A549 (cell line): ENCODE data around the gene ANKRD10. TPM values are rescaled to one million over a fixed set of nuclear protein-coding genes. Genes with fewer than 3 reads are reported as not detected.
A peak's percentile ranks its signal among the peaks of the same experiment; 100 is the strongest.

Experiments used
- ATAC-seq, 2 experiments: fragments of 200-7000 bp in 1 of 2; fragments of >200 bp in 1 of 2; cut with Nextera tagmentation in 1 of 2; cut with Tn5 transposase in 1 of 2; 3 replicates each; pipeline versions ENCODE4 v1.8.0 to v1.9.1; 2018 to 2020; ENCODE audit warnings: mild to moderate bottlenecking in 1 of 2, moderate library complexity in 1 of 2
- CTCF ChIA-PET: fragments of 300-600 bp; sonication (Branson Sonifier 250); formaldehyde crosslinking; extraction: SDS; loops from one replicate; lab custom pipeline; 2021; ENCODE audit warnings: antibody characterized with exemption, inconsistent platforms; lab: Yijun Ruan, JAX
- POLR2A ChIA-PET: fragments of 350-600 bp; formaldehyde crosslinking; extraction: SDS; loops from one replicate; lab custom pipeline; 2021; ENCODE audit warnings: antibody characterized with exemption, inconsistent platforms; lab: Yijun Ruan, JAX
- DNase-seq, 2 experiments: peaks; one replicate each; pipeline versions ENCODE4 v3.0.0 to v3.0.0-alpha.2; 2011 to 2016; ENCODE audit warnings: low read depth in 1 of 2, low spot score in 1 of 2
- FAIRE-seq: peaks from 2 replicates; lab custom pipeline; 2011; peaks lifted over from hg19 to GRCh38; lab: Jason Lieb, UNC
- H3K27ac ChIP-seq, 2 experiments: fragments of >200 bp; sonication (Bioruptor Twin); formaldehyde crosslinking; 3 replicates each; pipeline ENCODE4 v1.5.1; 2016 to 2017
- H3K4me1 ChIP-seq: fragments of >200 bp; sonication (Bioruptor Twin); formaldehyde crosslinking; 3 replicates; pipeline ENCODE4 v1.6.1; 2016
- H3K4me2 ChIP-seq: fragments of >200 bp; sonication (Bioruptor Twin); formaldehyde crosslinking; 3 replicates; pipeline ENCODE4 v1.6.1; 2016
- H3K4me3 ChIP-seq: fragments of >200 bp; sonication (Bioruptor Twin); formaldehyde crosslinking; 3 replicates; pipeline ENCODE4 v1.5.1; 2016
- H3K9me3 ChIP-seq: fragments of >200 bp; sonication (Bioruptor Twin); formaldehyde crosslinking; 3 replicates; pipeline ENCODE4 v1.6.1; 2016
- BCL3 ChIP-seq: fragments of >200 bp; sonication (Bioruptor Twin); formaldehyde crosslinking; IDR thresholded peaks from 3 replicates; pipeline ENCODE4 v1.6.1; 2016
- BHLHE40 ChIP-seq: IDR thresholded peaks from 2 replicates; pipeline ENCODE4 v1.6.1; 2012; ENCODE audit warnings: low read depth, low read length, inconsistent platforms
- EHMT2 ChIP-seq: fragments of 200-600 bp; sonication (generic); IDR thresholded peaks from 2 replicates; pipeline ENCODE4 v1.6.1; 2016; ENCODE audit warnings: antibody characterized with exemption, low read depth, mild to moderate bottlenecking, moderate library complexity
- HOXB5 ChIP-seq: fragments of 250-450 bp; sonication (Bioruptor Pico); IDR thresholded peaks from 2 replicates; pipeline ENCODE4 v1.5.0; 2020; ENCODE audit warnings: mild to moderate bottlenecking, moderate library complexity
- JUN ChIP-seq, 2 experiments: fragments of >200 bp; sonication (Bioruptor Twin); formaldehyde crosslinking; IDR thresholded peaks; 2 replicates in 1 of 2; 3 replicates in 1 of 2; pipeline ENCODE4 v1.6.1; 2016 to 2017
- MAFK ChIP-seq: fragments of 450-650 bp; IDR thresholded peaks from 2 replicates; pipeline ENCODE4 v1.6.1; 2014; ENCODE audit not compliant: partially characterized antibody
- NFE2L2 ChIP-seq: fragments of 150-350 bp; conservative IDR thresholded peaks from 2 replicates; pipeline ENCODE4 v1.6.1; 2014; ENCODE audit warnings: low read length
- NPAS2 ChIP-seq: fragments of 250-450 bp; sonication (Bioruptor Pico); IDR thresholded peaks from 2 replicates; pipeline ENCODE4 v1.8.0; 2022; ENCODE audit warnings: mild to moderate bottlenecking, moderate library complexity, borderline replicate concordance
- POLR2A ChIP-seq: IDR thresholded peaks from 2 replicates; pipeline ENCODE4 v1.6.1; 2012; ENCODE audit warnings: mild to moderate bottlenecking, low read length
- RCOR1 ChIP-seq: fragments of 150-350 bp; IDR thresholded peaks from 2 replicates; pipeline ENCODE4 v1.6.1; 2014; ENCODE audit warnings: antibody characterized with exemption, low read length, low read depth
- ZC3H11A ChIP-seq: fragments of 450-650 bp; IDR thresholded peaks from 2 replicates; pipeline ENCODE4 v1.6.1; 2014; ENCODE audit warnings: antibody characterized with exemption, mild to moderate bottlenecking
- WGBS: methylation state at CpG from one replicate; pipeline ENCODE4 v1.1.6; 2017; ENCODE audit errors: missing lambda C conversion rate; 5-methylcytosine and 5-hydroxymethylcytosine counted together
- polyA plus RNA-seq, 4 experiments: library from polyadenylated mRNA; depleted of rRNA in 3 of 4; stranded (reverse); fragments of >200 nt; fragmentation: RNase III in 1 of 4; extraction: RNeasy Plus Mini Kit Qiagen cat#74134 plus additional on column Dnase treatment in 1 of 4; gene quantifications; 2 replicates in 3 of 4; 3 replicates in 1 of 4; pipeline ENCODE4 v1.2.3, GENCODE V29; 2011 to 2017
- TF ChIP-seq, protein P1 (sequence below): IDR thresholded peaks from 2 replicates; pipeline ENCODE4 v1.6.1; 2012

Gene ANKRD10
- polyA plus RNA-seq, 2 of the 4 experiments (the other 2 are of a cell fraction), result 32.1 to 66.0 TPM

- POLR2A ChIA-PET, result no interaction called here
- DNase-seq, result no peak
Observed at GRCh38 chr13:110911880-110912279, 3.0 kb downstream of the ANKRD10 start.

GRCh38 chr13:110910013-110910890 is 4.6 kb downstream of the ANKRD10 start:
- Histone ChIP-seq H3K4me2 (peak overlapping the region; percentile 42; the same call in 1 of the 3 replicates), H3K4me1 (peaks cover 43% of the 10 kb centered on the region), H3K9me3 (no peaks in the 10 kb centered on the region), H3K4me3 (no peak overlapping the region), H3K27ac (no peak overlapping the region)
- no peak for TF ChIP-seq JUN (IDR thresholded peaks at IDR 0.05)
- no peak for FAIRE-seq
- POLR2A ChIA-PET, result no interaction called here
- CTCF ChIA-PET, result no interaction called here
- DNase-seq, result no peak
- ATAC-seq, result no peak
- WGBS, result 81% methylated on average over 14 of the region's 14 CpGs

More at GRCh38 chr13:110911880-110912279, 3.0 kb downstream of the ANKRD10 start:
- Histone ChIP-seq H3K4me2 (peak overlapping the region; percentile 83), H3K4me1 (peaks cover 47% of the 10 kb centered on the region), H3K4me3 (no peak overlapping the region), H3K27ac (no peak overlapping the region), H3K9me3 (no peaks in the 10 kb centered on the region)
- 74% methylated on average over 2 of the region's 2 CpGs for WGBS
- no peak for ATAC-seq
- TF ChIP-seq HOXB5, result no peak
- TF ChIP-seq NPAS2 (CRISPR knock-in tag), result no peak
- TF ChIP-seq POLR2A, result no peak
- no peak for TF ChIP-seq ZC3H11A
- TF ChIP-seq, protein P1, sequence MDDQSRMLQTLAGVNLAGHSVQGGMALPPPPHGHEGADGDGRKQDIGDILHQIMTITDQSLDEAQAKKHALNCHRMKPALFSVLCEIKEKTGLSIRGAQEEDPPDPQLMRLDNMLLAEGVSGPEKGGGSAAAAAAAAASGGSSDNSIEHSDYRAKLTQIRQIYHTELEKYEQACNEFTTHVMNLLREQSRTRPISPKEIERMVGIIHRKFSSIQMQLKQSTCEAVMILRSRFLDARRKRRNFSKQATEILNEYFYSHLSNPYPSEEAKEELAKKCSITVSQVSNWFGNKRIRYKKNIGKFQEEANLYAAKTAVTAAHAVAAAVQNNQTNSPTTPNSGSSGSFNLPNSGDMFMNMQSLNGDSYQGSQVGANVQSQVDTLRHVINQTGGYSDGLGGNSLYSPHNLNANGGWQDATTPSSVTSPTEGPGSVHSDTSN, result no peak
- TF ChIP-seq EHMT2, result no peak
- no peak for TF ChIP-seq BHLHE40
- CTCF ChIA-PET, result no interaction called here
- FAIRE-seq, result no peak

DNA sequence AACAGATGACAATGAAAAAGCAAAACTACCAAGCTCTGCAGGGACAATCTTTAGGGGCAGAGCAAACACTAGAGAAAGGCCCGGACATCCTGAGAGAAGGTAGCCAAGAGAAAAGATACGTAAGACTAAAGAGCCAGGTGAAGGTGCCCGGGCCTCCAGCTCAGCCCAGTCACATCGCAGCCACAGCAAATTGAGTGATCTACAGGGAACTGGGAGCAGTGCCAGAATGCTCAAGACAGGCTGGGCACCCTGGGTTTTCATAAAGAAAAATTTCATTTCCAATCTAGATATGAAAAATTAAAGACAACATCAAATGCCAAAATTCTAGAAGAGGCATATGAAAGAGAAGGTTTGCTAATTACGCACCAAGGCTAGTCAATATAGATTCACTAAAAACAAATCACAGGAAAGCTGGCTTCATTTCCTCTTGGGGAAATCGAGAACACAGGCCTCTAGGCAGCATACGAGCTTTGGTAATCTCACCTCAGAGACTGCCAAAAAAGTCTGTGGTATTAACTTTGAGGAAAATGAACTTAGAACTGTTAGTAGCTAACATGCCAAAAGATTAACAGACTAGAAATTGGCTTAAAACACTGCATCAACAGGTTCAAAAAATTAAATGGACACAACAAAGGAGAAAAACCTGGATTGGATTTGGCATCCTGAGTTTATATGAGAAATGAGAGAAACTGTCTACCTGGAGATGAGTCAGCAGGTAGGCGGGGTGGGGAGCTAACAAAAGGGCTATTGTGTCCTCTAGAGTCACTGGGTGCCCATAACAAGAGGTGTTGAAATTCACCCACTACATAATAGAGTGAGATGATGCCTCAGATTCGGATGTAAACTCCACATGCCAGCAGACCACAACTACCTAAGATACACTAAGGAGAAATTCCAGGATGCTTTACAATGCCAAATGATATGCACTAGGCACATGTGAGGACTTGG is 6.6 kb downstream of the ANKRD10 start:
- DNase-seq (peak; percentile 28 to 74), ATAC-seq (peak; percentile 80), FAIRE-seq (no peak)
- no peaks in the 10 kb centered on the region for H3K9me3 ChIP-seq
- peak overlapping the region; percentile 42 for H3K4me2 ChIP-seq
- H3K4me1 ChIP-seq, result peaks cover 43% of the 10 kb centered on the region
- WGBS, result 61% methylated on average over 9 of the region's 9 CpGs
- H3K27ac ChIP-seq, result peak overlapping the region; percentile 20 to 48; a peak in 4 of 6 replicates
- TF ChIP-seq MAFK, result peak; percentile 53
- no peak for TF ChIP-seq NFE2L2
- ChIA-PET POLR2A (interaction anchor here (1.0 kb wide), 1 partner anchor 193 kb away, joined by 3 read pairs; no protein-coding TSS in a partner anchor), CTCF (no interaction called here)
- no peak overlapping the region for H3K4me3 ChIP-seq

GRCh38 chr13:110907301-110907700 is 7.6 kb downstream of the ANKRD10 start:
- H3K27ac ChIP-seq, result no peak overlapping the region
- 69% methylated on average over 4 of the region's 4 CpGs for WGBS
- H3K4me3 ChIP-seq, result no peak overlapping the region
- FAIRE-seq (no peak), ATAC-seq (no peak), DNase-seq (no peak)
- peaks cover 39% of the 10 kb centered on the region for H3K4me1 ChIP-seq
- ChIA-PET POLR2A (interaction anchor here (1.0 kb wide), 1 partner anchor 192 kb away, joined by 3 read pairs; no protein-coding TSS in a partner anchor), CTCF (no interaction called here)
- no peak overlapping the region for H3K4me2 ChIP-seq
- no peaks in the 10 kb centered on the region for H3K9me3 ChIP-seq
- no peak for TF ChIP-seq BCL3
- no peak for TF ChIP-seq RCOR1
- no peak for TF ChIP-seq BHLHE40
- TF ChIP-seq MAFK, result no peak
